ENCODE results near the gene CHGA.

GRCh38 chr14:92942576-92942975 is 19.6 kb downstream of the CHGA start:
- TF ChIP-seq CTCF (conservative IDR thresholded peaks at IDR 0.05) (no peak), ZFX (IDR thresholded peaks at IDR 0.05) (no peak)
